ENCODE data around the gene RPAP3. TPM values are rescaled to one million over a fixed set of nuclear protein-coding genes. Genes with fewer than 3 reads are reported as not detected.

The RPAP3 gene
- total and polyA plus RNA-seq, 2 experiments from 2014 or later, result 31.4 to 69.9 TPM

GRCh38 chr12:47722941-47723631, 17.3 kb upstream of the RPAP3 start:
- DNase-seq (ENCODE audit: low spot score), result no peak
- Histone ChIP-seq H3K27me3 (ENCODE audit: insufficient read depth) (no peaks in the 10 kb centered on the region), H3K36me3 (ENCODE audit: insufficient read depth) (no peaks in the 10 kb centered on the region), H3K79me2 (replicated peaks; ENCODE audit: insufficient read depth) (no peaks in the 10 kb centered on the region), H3K4me3 (no peak overlapping the region), H2AFZ (no peak overlapping the region), H3F3A (replicated peaks; ENCODE audit: low read depth) (no peaks in the 10 kb centered on the region), H3K4me2 (no peak overlapping the region), H3K4me1 (ENCODE audit: insufficient read depth) (peaks cover 3% of the 10 kb centered on the region), H4K20me1 (replicated peaks; ENCODE audit: insufficient read depth) (no peaks in the 10 kb centered on the region), H3K27ac (ENCODE audit: low read depth) (no peak overlapping the region), H3K9me2 (ENCODE audit: insufficient read depth) (no peaks in the 10 kb centered on the region)
- peaks cover 3% of the 10 kb centered on the region for H3K4me1 Mint-ChIP-seq
- no peaks in the 10 kb centered on the region for H3K9me3 Mint-ChIP-seq
- H3K27me3 Mint-ChIP-seq (ENCODE audit: insufficient read depth, low read depth, poor library complexity), result peaks cover 11% of the 10 kb centered on the region
- no peaks in the 10 kb centered on the region; the same call in 2 of the 3 replicates for H3K36me3 Mint-ChIP-seq (ENCODE audit: low read depth)
- no peak for ATAC-seq
- no peak overlapping the region for H3K4me3 Mint-ChIP-seq
- no peak overlapping the region for H3K27ac Mint-ChIP-seq
- TF ChIP-seq POLR2AphosphoS5 (IDR thresholded peaks at IDR 0.05; ENCODE audit: low read depth), result no peak
- TF ChIP-seq STAT1 (IDR thresholded peaks at IDR 0.05; ENCODE audit: unreplicated experiment), result no peak
- TF ChIP-seq ETS1 (IDR thresholded peaks at IDR 0.05), result no peak
- TF ChIP-seq CTCF (conservative IDR thresholded peaks at IDR 0.05; ENCODE audit: low read depth in 2 of 2), result no peak
- no peak for TF ChIP-seq REST (IDR thresholded peaks at IDR 0.05; ENCODE audit: unreplicated experiment)
- TF ChIP-seq, protein P1, sequence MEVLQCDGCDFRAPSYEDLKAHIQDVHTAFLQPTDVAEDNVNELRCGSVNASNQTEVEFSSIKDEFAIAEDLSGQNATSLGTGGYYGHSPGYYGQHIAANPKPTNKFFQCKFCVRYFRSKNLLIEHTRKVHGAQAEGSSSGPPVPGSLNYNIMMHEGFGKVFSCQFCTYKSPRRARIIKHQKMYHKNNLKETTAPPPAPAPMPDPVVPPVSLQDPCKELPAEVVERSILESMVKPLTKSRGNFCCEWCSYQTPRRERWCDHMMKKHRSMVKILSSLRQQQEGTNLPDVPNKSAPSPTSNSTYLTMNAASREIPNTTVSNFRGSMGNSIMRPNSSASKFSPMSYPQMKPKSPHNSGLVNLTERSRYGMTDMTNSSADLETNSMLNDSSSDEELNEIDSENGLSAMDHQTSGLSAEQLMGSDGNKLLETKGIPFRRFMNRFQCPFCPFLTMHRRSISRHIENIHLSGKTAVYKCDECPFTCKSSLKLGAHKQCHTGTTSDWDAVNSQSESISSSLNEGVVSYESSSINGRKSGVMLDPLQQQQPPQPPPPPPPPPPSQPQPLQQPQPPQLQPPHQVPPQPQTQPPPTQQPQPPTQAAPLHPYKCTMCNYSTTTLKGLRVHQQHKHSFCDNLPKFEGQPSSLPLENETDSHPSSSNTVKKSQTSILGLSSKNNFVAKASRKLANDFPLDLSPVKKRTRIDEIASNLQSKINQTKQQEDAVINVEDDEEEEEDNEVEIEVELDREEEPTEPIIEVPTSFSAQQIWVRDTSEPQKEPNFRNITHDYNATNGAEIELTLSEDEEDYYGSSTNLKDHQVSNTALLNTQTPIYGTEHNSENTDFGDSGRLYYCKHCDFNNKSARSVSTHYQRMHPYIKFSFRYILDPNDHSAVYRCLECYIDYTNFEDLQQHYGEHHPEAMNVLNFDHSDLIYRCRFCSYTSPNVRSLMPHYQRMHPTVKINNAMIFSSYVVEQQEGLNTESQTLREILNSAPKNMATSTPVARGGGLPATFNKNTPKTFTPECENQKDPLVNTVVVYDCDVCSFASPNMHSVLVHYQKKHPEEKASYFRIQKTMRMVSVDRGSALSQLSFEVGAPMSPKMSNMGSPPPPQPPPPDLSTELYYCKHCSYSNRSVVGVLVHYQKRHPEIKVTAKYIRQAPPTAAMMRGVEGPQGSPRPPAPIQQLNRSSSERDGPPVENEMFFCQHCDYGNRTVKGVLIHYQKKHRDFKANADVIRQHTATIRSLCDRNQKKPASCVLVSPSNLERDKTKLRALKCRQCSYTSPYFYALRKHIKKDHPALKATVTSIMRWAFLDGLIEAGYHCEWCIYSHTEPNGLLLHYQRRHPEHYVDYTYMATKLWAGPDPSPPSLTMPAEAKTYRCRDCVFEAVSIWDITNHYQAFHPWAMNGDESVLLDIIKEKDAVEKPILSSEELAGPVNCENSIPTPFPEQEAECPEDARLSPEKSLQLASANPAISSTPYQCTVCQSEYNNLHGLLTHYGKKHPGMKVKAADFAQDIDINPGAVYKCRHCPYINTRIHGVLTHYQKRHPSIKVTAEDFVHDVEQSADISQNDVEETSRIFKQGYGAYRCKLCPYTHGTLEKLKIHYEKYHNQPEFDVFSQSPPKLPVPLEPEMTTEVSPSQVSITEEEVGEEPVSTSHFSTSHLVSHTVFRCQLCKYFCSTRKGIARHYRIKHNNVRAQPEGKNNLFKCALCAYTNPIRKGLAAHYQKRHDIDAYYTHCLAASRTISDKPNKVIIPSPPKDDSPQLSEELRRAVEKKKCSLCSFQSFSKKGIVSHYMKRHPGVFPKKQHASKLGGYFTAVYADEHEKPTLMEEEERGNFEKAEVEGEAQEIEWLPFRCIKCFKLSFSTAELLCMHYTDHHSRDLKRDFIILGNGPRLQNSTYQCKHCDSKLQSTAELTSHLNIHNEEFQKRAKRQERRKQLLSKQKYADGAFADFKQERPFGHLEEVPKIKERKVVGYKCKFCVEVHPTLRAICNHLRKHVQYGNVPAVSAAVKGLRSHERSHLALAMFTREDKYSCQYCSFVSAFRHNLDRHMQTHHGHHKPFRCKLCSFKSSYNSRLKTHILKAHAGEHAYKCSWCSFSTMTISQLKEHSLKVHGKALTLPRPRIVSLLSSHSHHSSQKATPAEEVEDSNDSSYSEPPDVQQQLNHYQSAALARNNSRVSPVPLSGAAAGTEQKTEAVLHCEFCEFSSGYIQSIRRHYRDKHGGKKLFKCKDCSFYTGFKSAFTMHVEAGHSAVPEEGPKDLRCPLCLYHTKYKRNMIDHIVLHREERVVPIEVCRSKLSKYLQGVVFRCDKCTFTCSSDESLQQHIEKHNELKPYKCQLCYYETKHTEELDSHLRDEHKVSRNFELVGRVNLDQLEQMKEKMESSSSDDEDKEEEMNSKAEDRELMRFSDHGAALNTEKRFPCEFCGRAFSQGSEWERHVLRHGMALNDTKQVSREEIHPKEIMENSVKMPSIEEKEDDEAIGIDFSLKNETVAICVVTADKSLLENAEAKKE (CRISPR knock-in tag; IDR thresholded peaks at IDR 0.05), result no peak
- no peak for TF ChIP-seq ZNF331 (CRISPR knock-in tag; IDR thresholded peaks at IDR 0.05; ENCODE audit: low read depth)
- no peak for TF ChIP-seq NANOG (IDR thresholded peaks at IDR 0.05; ENCODE audit: borderline replicate concordance)
- TF ChIP-seq ZNF114 (CRISPR knock-in tag; IDR thresholded peaks at IDR 0.05), result no peak
- TF ChIP-seq EZH2phosphoT487 (IDR thresholded peaks at IDR 0.05; ENCODE audit: unreplicated experiment), result no peak
- no peak for TF ChIP-seq EZH2 (IDR thresholded peaks at IDR 0.05; ENCODE audit: low read depth, unreplicated experiment)
- no peak for TF ChIP-seq JUNB (IDR thresholded peaks at IDR 0.05; ENCODE audit: unreplicated experiment)
- TF ChIP-seq CREB1 (CRISPR knock-in tag; IDR thresholded peaks at IDR 0.05; ENCODE audit: low read depth), result no peak

All from GM23338 (cell line).